Endothelial cell of umbilical vein (primary cell): ENCODE data around the gene SMAD2. TPM values are rescaled to one million over a fixed set of nuclear protein-coding genes. Genes with fewer than 3 reads are reported as not detected.

Experiments used
- BruUV-seq: library from RNA; stranded (reverse); fragments of 400-500 nt; replicated peaks from 2 replicates; lab custom pipeline; 2021; lab: Mats Ljungman, UMichigan
- CTCF ChIA-PET: fragments of 300-600, 350-600 bp; sonication (Branson Sonifier 250); formaldehyde crosslinking; loops from one replicate; lab custom pipeline; 2021; ENCODE audit warnings: antibody characterized with exemption, inconsistent platforms; lab: Charles Lee
- POLR2A ChIA-PET: fragments of 300-600, 350-600 bp; sonication (Branson Sonifier 250); formaldehyde crosslinking; loops from one replicate; lab custom pipeline; 2021; ENCODE audit warnings: antibody characterized with exemption, inconsistent platforms; lab: Charles Lee
- DNase-seq: peaks from one replicate; pipeline ENCODE4 v3.0.0-alpha.2; 2011; ENCODE audit warnings: low read depth, low spot score
- FAIRE-seq: peaks from 2 replicates; lab custom pipeline; 2011; peaks lifted over from hg19 to GRCh38; lab: Jason Lieb, UNC
- H2AFZ ChIP-seq: 2 replicates; pipeline ENCODE4 v1.6.0; 2012; ENCODE audit warnings: low read depth, low read length, control low read depth, inconsistent platforms
- H3K27ac ChIP-seq: 2 replicates; pipeline ENCODE4 v1.5.1; 2011; ENCODE audit warnings: low read depth, mild to moderate bottlenecking, control low read depth, low read length, moderate library complexity; ENCODE audit not compliant: insufficient read depth
- H3K27me3 ChIP-seq, 2 experiments: 2 replicates each; pipeline versions ENCODE4 v1.6.0 to v1.6.1; 2011; ENCODE audit warnings: low read length in 2 of 2, mixed read lengths in 1 of 2; ENCODE audit not compliant: control insufficient read depth in 2 of 2, insufficient read depth in 2 of 2
- H3K36me3 ChIP-seq, 2 experiments: 2 replicates in 1 of 2; 3 replicates in 1 of 2; pipeline ENCODE4 v1.5.1; 2011; ENCODE audit warnings: low read length in 2 of 2, mild to moderate bottlenecking in 1 of 2, moderate library complexity in 1 of 2; ENCODE audit not compliant: control insufficient read depth in 2 of 2, insufficient read depth in 2 of 2; ENCODE audit errors: extremely low read depth in 1 of 2
- H3K4me1 ChIP-seq: 3 replicates; pipeline ENCODE4 v1.5.1; 2011; ENCODE audit warnings: mild to moderate bottlenecking, low read length; ENCODE audit not compliant: control insufficient read depth, insufficient read depth; ENCODE audit errors: extremely low read depth
- H3K4me2 ChIP-seq: 2 replicates; pipeline ENCODE4 v1.6.1; 2011; ENCODE audit warnings: low read length, control low read depth, mixed read lengths; ENCODE audit not compliant: insufficient read depth
- H3K4me3 ChIP-seq, 3 experiments: fragments of 200-600 bp in 1 of 3; sonication (generic), shearing (Covaris generic) in 1 of 3; replicated peaks in 1 of 3; 2 replicates each; pipeline ENCODE4 v1.5.1; 2011 to 2016; ENCODE audit warnings: control low read depth in 3 of 3, low read length in 3 of 3, mild to moderate bottlenecking in 2 of 3, inconsistent platforms in 1 of 3, low read depth in 1 of 3, moderate library complexity in 1 of 3; ENCODE audit not compliant: insufficient read depth in 1 of 3
- H3K79me2 ChIP-seq: 2 replicates; pipeline ENCODE4 v1.6.0; 2012; ENCODE audit warnings: low read length, inconsistent platforms; ENCODE audit not compliant: control insufficient read depth, insufficient read depth
- H3K9ac ChIP-seq: replicated peaks from 2 replicates; pipeline ENCODE3; 2011; ENCODE audit warnings: low read length, control low read depth; ENCODE audit not compliant: insufficient read depth; ENCODE audit errors: extremely low read depth
- H3K9me1 ChIP-seq: replicated peaks from 3 replicates; pipeline ENCODE4 v1.6.0; 2011; ENCODE audit warnings: mild to moderate bottlenecking, low read length; ENCODE audit not compliant: control insufficient read depth, insufficient read depth; ENCODE audit errors: extremely low read depth
- H3K9me3 ChIP-seq: replicated peaks from 2 replicates; pipeline ENCODE4 v1.5.1; 2012; ENCODE audit warnings: low read length, inconsistent platforms; ENCODE audit not compliant: control insufficient read depth, insufficient read depth
- H4K20me1 ChIP-seq: replicated peaks from 2 replicates; pipeline ENCODE3; 2011; ENCODE audit warnings: mild to moderate bottlenecking, low read length; ENCODE audit not compliant: control insufficient read depth, insufficient read depth; ENCODE audit errors: extremely low read depth
- CTCF ChIP-seq, 2 donors: IDR thresholded peaks; 1 replicate in 1 of 2; 2 replicates in 1 of 2; pipeline ENCODE4 v1.5.1; 2011; ENCODE audit warnings: low read length in 2 of 2, mild to moderate bottlenecking in 2 of 2, moderate library complexity in 2 of 2, control low read depth in 1 of 2, inconsistent platforms in 1 of 2, low read depth in 1 of 2; ENCODE audit not compliant: insufficient read depth in 1 of 2; ENCODE audit errors: extremely low read depth in 1 of 2
- EZH2 ChIP-seq: IDR thresholded peaks from 2 replicates; pipeline ENCODE4 v1.6.1; 2012; ENCODE audit warnings: borderline replicate concordance, low read depth, mild to moderate bottlenecking, moderate library complexity, low read length, inconsistent platforms; ENCODE audit not compliant: severe bottlenecking
- FOS ChIP-seq: IDR thresholded peaks from 2 replicates; pipeline ENCODE4 v1.6.1; 2011; ENCODE audit warnings: mild to moderate bottlenecking, low read length, moderate library complexity, borderline replicate concordance; ENCODE audit not compliant: insufficient read depth
- GATA2 ChIP-seq: IDR thresholded peaks from 2 replicates; pipeline ENCODE4 v1.7.0; 2011; ENCODE audit warnings: low read depth, mild to moderate bottlenecking, moderate library complexity, mixed read lengths, low read length; ENCODE audit not compliant: insufficient read length, insufficient read depth
- JUN ChIP-seq: IDR thresholded peaks from 2 replicates; pipeline ENCODE4 v1.6.1; 2011; ENCODE audit warnings: borderline replicate concordance, low read depth; ENCODE audit not compliant: insufficient read length, insufficient read depth
- MAX ChIP-seq: IDR thresholded peaks from 2 replicates; pipeline ENCODE4 v1.6.1; 2011; ENCODE audit not compliant: insufficient read depth, insufficient read length
- MYC ChIP-seq: IDR thresholded peaks from one replicate; pipeline ENCODE4 v1.6.1; 2011; ENCODE audit warnings: mild to moderate bottlenecking, low read depth, low read length
- POLR2A ChIP-seq: IDR thresholded peaks from 2 replicates; pipeline ENCODE4 v1.6.1; 2012; ENCODE audit warnings: low read depth, mild to moderate bottlenecking, control low read depth, low read length
- POLR2AphosphoS5 ChIP-seq: IDR thresholded peaks from 2 replicates; pipeline ENCODE4 v1.6.1; 2012; ENCODE audit warnings: low read depth, mild to moderate bottlenecking, control low read depth, low read length, moderate library complexity; ENCODE audit not compliant: insufficient read depth
- dilution Hi-C: fragments of 300-500 bp; cut with MboI; formaldehyde crosslinking; loops from one replicate; pipeline ENCODE4 v1.15.0; 2019; ENCODE audit warnings: low sequenced_read_pairs; ENCODE audit not compliant: extremely low pct_ligation_motif_present
- intact Hi-C: fragments of 100-400 bp; cut with micrococcal nuclease; formaldehyde crosslinking; loops from one replicate; pipeline ENCODE4 v1.10.0; 2022
- polyA plus RNA-seq, 4 experiments: library from polyadenylated mRNA; depleted of rRNA in 3 of 4; stranded (reverse) in 3 of 4; unstranded in 1 of 4; fragments of >200 nt; gene quantifications; 2 replicates each; pipeline versions ENCODE4 v1.2.1 to v1.2.3, GENCODE V29; 2011 to 2012; ENCODE audit warnings: missing spikeins in 1 of 4
- total RNA-seq: library from RNA; stranded (reverse); gene quantifications from 2 replicates; pipeline ENCODE4 v1.2.3, GENCODE V29; 2021

The SMAD2 gene
- total and polyA plus RNA-seq, 2 donors (not counting 3 experiments of a cell fraction or from before 2014, with no cell fraction given), result 40.3 to 123 TPM

GRCh38 chr18:47800248-47800647 is 130.2 kb downstream of the SMAD2 start:
- Histone ChIP-seq H3K79me2 (no peaks in the 10 kb centered on the region), H3K9me1 (no peaks in the 10 kb centered on the region), H3K4me2 (no peak overlapping the region), H3K4me1 (no peaks in the 10 kb centered on the region), H3K27me3 (peaks cover 0 to 3% of the 10 kb centered on the region in 2 experiments), H3K9ac (no peak overlapping the region), H3K27ac (no peak overlapping the region), H4K20me1 (no peaks in the 10 kb centered on the region), H3K4me3 (no peak overlapping the region), H3K9me3 (no peaks in the 10 kb centered on the region), H3K36me3 (no peaks in the 10 kb centered on the region), H2AFZ (no peak overlapping the region)
- CTCF ChIA-PET, result no interaction called here
- POLR2A ChIA-PET, result no interaction called here
- dilution Hi-C loops (no loop called here), intact Hi-C loops (no loop called here)
- BruUV-seq, result no TSS peak
- TF ChIP-seq MAX, result no peak
- no peak for TF ChIP-seq POLR2AphosphoS5
- no peak for TF ChIP-seq FOS
- TF ChIP-seq JUN, result no peak
- TF ChIP-seq POLR2A, result no peak
- no peak for TF ChIP-seq EZH2
- TF ChIP-seq MYC, result no peak
- TF ChIP-seq GATA2, result no peak
- no peak for DNase-seq
- no peak for FAIRE-seq

GRCh38 chr18:47799376-47799775 is 131.1 kb downstream of the SMAD2 start:
- FAIRE-seq (no peak), DNase-seq (no peak)
- H3K36me3 ChIP-seq, result no peaks in the 10 kb centered on the region
- H2AFZ ChIP-seq, result no peak overlapping the region
- no peaks in the 10 kb centered on the region for H3K79me2 ChIP-seq
- dilution Hi-C loops (no loop called here), intact Hi-C loops (no loop called here)
- H3K4me3 ChIP-seq, result no peak overlapping the region
- no peak overlapping the region for H3K27ac ChIP-seq
- H4K20me1 ChIP-seq, result no peaks in the 10 kb centered on the region
- no peak overlapping the region for H3K9ac ChIP-seq
- peaks cover 0 to 3% of the 10 kb centered on the region in 2 experiments for H3K27me3 ChIP-seq
- ChIA-PET CTCF (no interaction called here), POLR2A (no interaction called here)
- no peaks in the 10 kb centered on the region for H3K9me1 ChIP-seq
- no peaks in the 10 kb centered on the region for H3K4me1 ChIP-seq
- H3K4me2 ChIP-seq, result no peak overlapping the region
- BruUV-seq, result no TSS peak
- H3K9me3 ChIP-seq, result no peaks in the 10 kb centered on the region
- TF ChIP-seq EZH2 (no peak), POLR2AphosphoS5 (no peak), GATA2 (no peak), JUN (no peak), POLR2A (no peak), MYC (no peak), MAX (no peak), FOS (no peak), CTCF (IDR thresholded peaks at IDR 0.05; ENCODE audit: extremely low read depth in 1 of 2, insufficient read depth in 1 of 2, low read depth in 1 of 2, low read length in 2 of 2) (no peak)
